ENCODE measurements around the gene EPB41L4A. TPM values are rescaled to one million over a fixed set of nuclear protein-coding genes. Genes with fewer than 3 reads are reported as not detected.
A peak's percentile ranks its signal among the peaks of the same experiment; 100 is the strongest.

The EPB41L4A gene
- polyA plus RNA-seq, 1 donor from 2014 or later = 7.4 TPM

DNA sequence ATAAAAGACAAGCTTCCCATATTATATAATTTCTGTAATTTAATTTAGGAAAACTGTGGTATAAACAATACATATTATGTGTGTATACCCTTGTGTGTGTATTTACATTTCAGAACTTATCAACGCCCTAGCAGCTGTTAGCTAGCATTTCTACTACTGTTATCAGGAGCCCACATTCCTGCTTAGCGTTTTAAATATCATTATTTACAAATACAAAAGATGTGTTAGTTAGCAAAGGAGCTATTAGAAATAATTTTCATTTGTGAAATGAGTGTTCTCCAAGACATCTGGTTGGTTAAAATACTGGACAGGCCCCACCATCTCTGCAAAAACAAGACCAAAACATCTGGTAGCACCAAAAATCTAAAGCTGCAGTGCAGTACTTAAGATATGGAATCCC, 48.0 kb downstream of the EPB41L4A start:
- Histone ChIP-seq H3K27ac (ENCODE audit: low read length) (no peak overlapping the region), H4K20me1 (ENCODE audit: insufficient read depth) (no peaks in the 10 kb centered on the region), H3K4me3 (ENCODE audit: low read length) (no peak overlapping the region), H3K27me3 (ENCODE audit: insufficient read depth, low read depth, low read length) (no peaks in the 10 kb centered on the region), H3K9ac (ENCODE audit: low read length) (no peak overlapping the region), H3K9me3 (ENCODE audit: low read length) (no peaks in the 10 kb centered on the region), H3K4me2 (ENCODE audit: low read length) (no peak overlapping the region), H3F3A (ENCODE audit: insufficient read depth, low read length, poor library complexity, severe bottlenecking) (no peaks in the 10 kb centered on the region), H3K79me2 (replicated peaks; ENCODE audit: insufficient read depth, low read length) (no peaks in the 10 kb centered on the region), H3K36me3 (ENCODE audit: insufficient read depth, low read length) (no peaks in the 10 kb centered on the region), H2AFZ (ENCODE audit: low read depth, low read length) (no peak overlapping the region), H3K9me2 (ENCODE audit: insufficient read depth, low read length) (no peaks in the 10 kb centered on the region)
- TF ChIP-seq, protein P1, sequence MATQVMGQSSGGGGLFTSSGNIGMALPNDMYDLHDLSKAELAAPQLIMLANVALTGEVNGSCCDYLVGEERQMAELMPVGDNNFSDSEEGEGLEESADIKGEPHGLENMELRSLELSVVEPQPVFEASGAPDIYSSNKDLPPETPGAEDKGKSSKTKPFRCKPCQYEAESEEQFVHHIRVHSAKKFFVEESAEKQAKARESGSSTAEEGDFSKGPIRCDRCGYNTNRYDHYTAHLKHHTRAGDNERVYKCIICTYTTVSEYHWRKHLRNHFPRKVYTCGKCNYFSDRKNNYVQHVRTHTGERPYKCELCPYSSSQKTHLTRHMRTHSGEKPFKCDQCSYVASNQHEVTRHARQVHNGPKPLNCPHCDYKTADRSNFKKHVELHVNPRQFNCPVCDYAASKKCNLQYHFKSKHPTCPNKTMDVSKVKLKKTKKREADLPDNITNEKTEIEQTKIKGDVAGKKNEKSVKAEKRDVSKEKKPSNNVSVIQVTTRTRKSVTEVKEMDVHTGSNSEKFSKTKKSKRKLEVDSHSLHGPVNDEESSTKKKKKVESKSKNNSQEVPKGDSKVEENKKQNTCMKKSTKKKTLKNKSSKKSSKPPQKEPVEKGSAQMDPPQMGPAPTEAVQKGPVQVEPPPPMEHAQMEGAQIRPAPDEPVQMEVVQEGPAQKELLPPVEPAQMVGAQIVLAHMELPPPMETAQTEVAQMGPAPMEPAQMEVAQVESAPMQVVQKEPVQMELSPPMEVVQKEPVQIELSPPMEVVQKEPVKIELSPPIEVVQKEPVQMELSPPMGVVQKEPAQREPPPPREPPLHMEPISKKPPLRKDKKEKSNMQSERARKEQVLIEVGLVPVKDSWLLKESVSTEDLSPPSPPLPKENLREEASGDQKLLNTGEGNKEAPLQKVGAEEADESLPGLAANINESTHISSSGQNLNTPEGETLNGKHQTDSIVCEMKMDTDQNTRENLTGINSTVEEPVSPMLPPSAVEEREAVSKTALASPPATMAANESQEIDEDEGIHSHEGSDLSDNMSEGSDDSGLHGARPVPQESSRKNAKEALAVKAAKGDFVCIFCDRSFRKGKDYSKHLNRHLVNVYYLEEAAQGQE (IDR thresholded peaks at IDR 0.05; ENCODE audit: borderline replicate concordance) = no peak
- TF ChIP-seq, protein P2, sequence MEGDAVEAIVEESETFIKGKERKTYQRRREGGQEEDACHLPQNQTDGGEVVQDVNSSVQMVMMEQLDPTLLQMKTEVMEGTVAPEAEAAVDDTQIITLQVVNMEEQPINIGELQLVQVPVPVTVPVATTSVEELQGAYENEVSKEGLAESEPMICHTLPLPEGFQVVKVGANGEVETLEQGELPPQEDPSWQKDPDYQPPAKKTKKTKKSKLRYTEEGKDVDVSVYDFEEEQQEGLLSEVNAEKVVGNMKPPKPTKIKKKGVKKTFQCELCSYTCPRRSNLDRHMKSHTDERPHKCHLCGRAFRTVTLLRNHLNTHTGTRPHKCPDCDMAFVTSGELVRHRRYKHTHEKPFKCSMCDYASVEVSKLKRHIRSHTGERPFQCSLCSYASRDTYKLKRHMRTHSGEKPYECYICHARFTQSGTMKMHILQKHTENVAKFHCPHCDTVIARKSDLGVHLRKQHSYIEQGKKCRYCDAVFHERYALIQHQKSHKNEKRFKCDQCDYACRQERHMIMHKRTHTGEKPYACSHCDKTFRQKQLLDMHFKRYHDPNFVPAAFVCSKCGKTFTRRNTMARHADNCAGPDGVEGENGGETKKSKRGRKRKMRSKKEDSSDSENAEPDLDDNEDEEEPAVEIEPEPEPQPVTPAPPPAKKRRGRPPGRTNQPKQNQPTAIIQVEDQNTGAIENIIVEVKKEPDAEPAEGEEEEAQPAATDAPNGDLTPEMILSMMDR (IDR thresholded peaks at IDR 0.05; ENCODE audit: poor library complexity, severe bottlenecking) = no peak
- TF ChIP-seq EZH2 (IDR thresholded peaks at IDR 0.05; ENCODE audit: borderline replicate concordance, insufficient read depth, low read length, poor library complexity, severe bottlenecking) = no peak

DNA sequence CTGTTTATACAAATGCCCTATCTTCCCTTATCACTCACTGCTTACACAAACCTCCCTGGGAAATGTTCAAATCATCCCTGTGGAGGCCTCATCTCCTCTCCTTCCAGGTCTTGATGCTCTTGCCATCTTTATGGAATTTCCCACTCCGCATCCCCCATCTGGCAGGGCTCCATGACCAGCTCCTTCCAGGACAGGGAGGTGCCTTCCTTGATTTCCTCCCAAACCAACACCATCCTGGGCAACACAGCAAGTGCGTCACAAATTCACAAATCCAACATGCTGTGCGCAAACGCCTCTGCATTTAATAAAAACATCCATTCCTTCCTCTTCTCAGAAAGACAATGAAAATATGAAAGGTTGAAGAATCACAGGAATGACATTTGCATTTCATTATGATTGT, 51.7 kb downstream of the EPB41L4A start:
- no peaks in the 10 kb centered on the region for H3K9me3 ChIP-seq (ENCODE audit: low read length)
- no peaks in the 10 kb centered on the region for H3K27me3 ChIP-seq (ENCODE audit: insufficient read depth, low read depth, low read length)
- H3K9ac ChIP-seq (ENCODE audit: low read length) = no peak overlapping the region
- no peak overlapping the region for H2AFZ ChIP-seq (ENCODE audit: low read depth, low read length)
- no peak overlapping the region for H3K4me2 ChIP-seq (ENCODE audit: low read length)
- H4K20me1 ChIP-seq (ENCODE audit: insufficient read depth) = no peaks in the 10 kb centered on the region
- H3K79me2 ChIP-seq (replicated peaks; ENCODE audit: insufficient read depth, low read length) = no peaks in the 10 kb centered on the region
- TF ChIP-seq SMC3 (conservative IDR thresholded peaks at IDR 0.05; ENCODE audit: poor library complexity) (no peak), EZH2 (IDR thresholded peaks at IDR 0.05; ENCODE audit: borderline replicate concordance, insufficient read depth, low read length, poor library complexity, severe bottlenecking) (no peak), MXI1 (conservative IDR thresholded peaks at IDR 0.05; ENCODE audit: poor library complexity, severe bottlenecking) (no peak), EP300 (conservative IDR thresholded peaks at IDR 0.05; ENCODE audit: poor library complexity, severe bottlenecking) (no peak), RAD21 (conservative IDR thresholded peaks at IDR 0.05) (no peak), POLR2AphosphoS5 (IDR thresholded peaks at IDR 0.05) (no peak)
- TF ChIP-seq, protein P1 (IDR thresholded peaks at IDR 0.05; ENCODE audit: borderline replicate concordance) = no peak
- no peaks in the 10 kb centered on the region for H3K36me3 ChIP-seq (ENCODE audit: insufficient read depth, low read length)
- no peak overlapping the region for H3K4me3 ChIP-seq (ENCODE audit: low read length)
- H3K9me2 ChIP-seq (ENCODE audit: insufficient read depth, low read length) = no peaks in the 10 kb centered on the region
- no peaks in the 10 kb centered on the region for H3F3A ChIP-seq (ENCODE audit: insufficient read depth, low read length, poor library complexity, severe bottlenecking)
- H3K27ac ChIP-seq (ENCODE audit: low read length) = peak overlapping the region; percentile 19

All from neural cell (in vitro differentiated cells).